SKM-1 treated with dmso at 0.1 percent for 144 hours (cell line): ENCODE results near the gene UNC119B.

Experiments
- DNase-seq: peaks from one replicate; lab custom pipeline; 2025; ENCODE audit not compliant: unreplicated experiment; lab: John Stamatoyannopoulos, UW

UNC119B gene

GRCh38 chr12:120738252-120739030, 28.2 kb downstream of the UNC119B start:
- DNase-seq, result no peak

- no peak for DNase-seq
These were observed 28.9 kb downstream of the UNC119B start for GRCh38 chr12:120739031-120739762.

- no peak for DNase-seq
These were observed 29.8 kb downstream of the UNC119B start for GRCh38 chr12:120739821-120740613.

- no peak for DNase-seq
These were observed 30.6 kb downstream of the UNC119B start for GRCh38 chr12:120740871-120741270.

GRCh38 chr12:120741476-120742421, 31.5 kb downstream of the UNC119B start:
- no peak for DNase-seq

GRCh38 chr12:120744922-120745493, 34.8 kb downstream of the UNC119B start:
- no peak for DNase-seq

GRCh38 chr12:120748242-120748641, 38.0 kb downstream of the UNC119B start:
- DNase-seq, result no peak

- no peak for DNase-seq
These were observed 39.0 kb downstream of the UNC119B start for GRCh38 chr12:120749256-120749655.

GRCh38 chr12:120750806-120751205, 40.5 kb downstream of the UNC119B start:
- DNase-seq, result no peak

GRCh38 chr12:120751389-120751788, 41.1 kb downstream of the UNC119B start:
- DNase-seq, result no peak

- no peak for DNase-seq
These were observed 44.5 kb downstream of the UNC119B start for GRCh38 chr12:120754792-120755191.

GRCh38 chr12:120755269-120755668, 45.0 kb downstream of the UNC119B start:
- DNase-seq, result no peak

- DNase-seq, result no peak
These were observed 47.0 kb downstream of the UNC119B start for GRCh38 chr12:120757226-120757742.

GRCh38 chr12:120757949-120758348, 47.7 kb downstream of the UNC119B start:
- no peak for DNase-seq

GRCh38 chr12:120758798-120759590, 48.7 kb downstream of the UNC119B start:
- DNase-seq, result no peak

- DNase-seq, result peak; percentile 2
These were observed 49.5 kb downstream of the UNC119B start for GRCh38 chr12:120759591-120760348.

GRCh38 chr12:120760349-120761254, 50.3 kb downstream of the UNC119B start:
- DNase-seq, result no peak
